ENCODE data around the gene MAP4K5.

DNA sequence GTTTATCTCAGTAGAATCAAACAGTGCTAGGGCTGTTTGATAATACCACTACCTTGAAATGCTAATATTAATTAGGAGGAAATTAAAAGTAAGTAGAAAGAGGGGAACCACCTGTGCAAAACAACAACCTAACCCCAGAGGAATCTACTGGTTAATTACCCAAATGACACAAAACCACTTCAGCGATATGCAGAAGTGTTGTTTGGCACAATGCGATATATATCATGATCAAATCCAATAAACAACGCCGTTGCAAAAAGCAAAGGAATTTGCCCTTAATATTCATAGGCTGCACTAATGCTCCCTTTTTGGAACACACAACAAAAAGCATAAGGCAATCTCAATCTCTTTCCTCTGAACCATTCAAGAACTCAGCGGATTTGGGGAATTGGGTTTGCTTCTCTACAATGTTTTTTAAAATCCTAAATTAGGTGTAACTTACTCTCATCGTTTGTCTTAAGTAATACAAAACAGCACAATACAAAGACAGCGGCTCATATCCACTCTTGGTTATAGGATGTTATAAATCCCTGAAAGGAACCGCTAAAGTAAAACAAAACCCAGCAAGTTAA is 1.5 kb downstream of the MAP4K5 start:
- TF ChIP-seq EZH2 (IDR thresholded peaks at IDR 0.05; ENCODE audit: insufficient read depth, poor library complexity, severe bottlenecking) (no peak), EZH2phosphoT487 (IDR thresholded peaks at IDR 0.05; ENCODE audit: insufficient read depth, low read depth) (no peak)

Data from GM23248 (cell line).